Measurements from ENCODE around the gene STARD4. TPM values are rescaled to one million over a fixed set of nuclear protein-coding genes. Genes with fewer than 3 reads are reported as not detected.

STARD4 gene
- total RNA-seq, 4 donors from 2014 or later, result 4.2 to 8.6 (median 6.8) TPM

DNA sequence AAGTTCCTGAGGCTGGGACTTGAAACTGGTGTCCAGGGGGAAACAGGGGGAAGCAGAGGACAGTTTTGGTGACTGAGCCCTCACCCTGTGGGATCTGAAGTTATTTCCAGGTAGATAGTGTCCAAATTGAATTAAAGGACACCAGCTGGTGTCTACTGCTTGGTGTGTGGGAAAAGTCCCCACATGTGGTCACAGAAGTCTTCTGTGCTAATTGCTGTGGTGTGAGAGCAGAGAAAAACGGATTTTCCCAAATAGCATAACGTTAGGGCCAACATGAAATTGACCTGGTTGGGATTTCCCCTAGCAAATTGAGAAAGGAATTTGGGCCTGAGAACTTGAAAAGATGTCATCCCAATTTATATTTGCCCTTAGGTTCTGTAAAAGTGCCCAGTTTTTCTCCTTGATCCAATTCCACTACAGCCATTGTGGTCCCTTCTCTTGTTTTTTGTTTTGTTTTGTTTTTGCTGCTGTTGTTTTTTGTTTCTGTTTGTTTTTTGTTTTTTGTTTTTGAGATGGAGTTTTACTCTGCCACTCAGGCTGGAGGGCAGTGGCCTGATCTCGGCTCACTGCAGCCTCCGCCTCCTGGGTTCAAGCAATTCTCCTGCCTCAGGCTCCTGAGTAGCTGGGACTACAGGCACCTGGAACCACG lies 5.6 kb upstream of the STARD4 start:
- DNase-seq (ENCODE audit: extremely low spot score), result no peak
- WGBS, result 97% methylated on average over 5 of the region's 5 CpGs
- no peaks in the 10 kb centered on the region for H3K36me3 ChIP-seq
- H3K4me1 ChIP-seq, result peaks cover 4 to 8% (median 6%) of the 10 kb centered on the region in 4 donors
- no peak overlapping the region for H3K4me3 ChIP-seq
- H3K9me3 ChIP-seq, result no peaks in the 10 kb centered on the region
- intact Hi-C loops (cut with DNase I), result no loop called here
- no peak for TF ChIP-seq EP300 (IDR thresholded peaks at IDR 0.05)
- TF ChIP-seq, protein P1, sequence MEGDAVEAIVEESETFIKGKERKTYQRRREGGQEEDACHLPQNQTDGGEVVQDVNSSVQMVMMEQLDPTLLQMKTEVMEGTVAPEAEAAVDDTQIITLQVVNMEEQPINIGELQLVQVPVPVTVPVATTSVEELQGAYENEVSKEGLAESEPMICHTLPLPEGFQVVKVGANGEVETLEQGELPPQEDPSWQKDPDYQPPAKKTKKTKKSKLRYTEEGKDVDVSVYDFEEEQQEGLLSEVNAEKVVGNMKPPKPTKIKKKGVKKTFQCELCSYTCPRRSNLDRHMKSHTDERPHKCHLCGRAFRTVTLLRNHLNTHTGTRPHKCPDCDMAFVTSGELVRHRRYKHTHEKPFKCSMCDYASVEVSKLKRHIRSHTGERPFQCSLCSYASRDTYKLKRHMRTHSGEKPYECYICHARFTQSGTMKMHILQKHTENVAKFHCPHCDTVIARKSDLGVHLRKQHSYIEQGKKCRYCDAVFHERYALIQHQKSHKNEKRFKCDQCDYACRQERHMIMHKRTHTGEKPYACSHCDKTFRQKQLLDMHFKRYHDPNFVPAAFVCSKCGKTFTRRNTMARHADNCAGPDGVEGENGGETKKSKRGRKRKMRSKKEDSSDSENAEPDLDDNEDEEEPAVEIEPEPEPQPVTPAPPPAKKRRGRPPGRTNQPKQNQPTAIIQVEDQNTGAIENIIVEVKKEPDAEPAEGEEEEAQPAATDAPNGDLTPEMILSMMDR (IDR thresholded peaks at IDR 0.05), result no peak
- no peak for TF ChIP-seq POLR2AphosphoS5 (IDR thresholded peaks at IDR 0.05)
- TF ChIP-seq POLR2A (IDR thresholded peaks at IDR 0.05; ENCODE audit: low read depth), result no peak
- H3K27me3 ChIP-seq, result peaks cover 0 to 5% (median 0%) of the 10 kb centered on the region in 4 donors
- H3K27ac ChIP-seq (replicated peaks in 1 of 4), result no peak overlapping the region

DNA sequence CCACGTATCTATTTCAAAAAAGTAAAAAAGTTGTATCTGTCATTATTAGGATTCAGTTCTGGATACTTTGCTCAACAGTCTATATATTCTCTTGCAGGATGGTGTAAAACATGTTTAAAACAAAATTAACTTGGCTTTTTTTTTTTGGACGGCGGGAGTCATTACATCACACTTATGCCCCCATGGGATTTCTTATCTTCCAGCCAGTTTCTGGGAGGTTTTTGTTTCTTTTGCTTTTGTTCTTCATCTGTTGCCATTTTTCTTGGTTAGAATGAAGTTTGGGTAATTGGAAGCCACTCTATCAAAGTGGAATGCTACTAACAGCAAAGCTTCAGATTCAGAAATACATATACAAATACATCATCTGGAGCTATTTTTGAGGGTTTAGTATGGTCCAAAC lies 1.8 kb upstream of the STARD4 start:
- Histone ChIP-seq H3K27ac (replicated peaks in 1 of 4) (no peak overlapping the region), H3K27me3 (no peaks in the 10 kb centered on the region), H3K4me1 (peaks cover 10 to 30% (median 21%) of the 10 kb centered on the region in 4 donors), H3K9me3 (no peaks in the 10 kb centered on the region), H3K36me3 (no peaks in the 10 kb centered on the region), H3K4me3 (no peak overlapping the region)
- DNase-seq (ENCODE audit: extremely low spot score), result no peak
- TF ChIP-seq EP300 (IDR thresholded peaks at IDR 0.05) (no peak), POLR2AphosphoS5 (IDR thresholded peaks at IDR 0.05) (no peak), POLR2A (IDR thresholded peaks at IDR 0.05; ENCODE audit: low read depth) (no peak)
- TF ChIP-seq, protein P1 (IDR thresholded peaks at IDR 0.05), result no peak
- 82% methylated on average over 3 of the region's 3 CpGs for WGBS
- intact Hi-C loops (cut with DNase I), result no loop called here

DNA sequence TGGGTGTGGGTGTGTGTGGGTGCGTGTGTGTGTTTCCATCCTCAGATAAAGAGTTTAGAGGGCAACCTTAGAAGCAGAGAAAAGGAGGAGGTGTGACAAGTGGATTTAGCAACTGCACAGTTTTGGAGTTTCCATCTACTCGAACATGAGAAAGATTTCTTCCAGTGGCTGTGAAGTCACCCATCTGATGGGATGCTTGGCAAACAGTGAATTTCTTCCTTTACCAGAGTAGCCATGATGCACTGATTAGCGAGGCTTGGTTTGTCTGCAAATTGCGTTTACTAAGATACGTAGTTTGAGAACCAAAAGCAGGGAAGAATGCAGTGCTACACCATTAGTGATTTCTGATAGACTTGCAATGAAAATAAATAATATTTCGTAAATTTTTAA lies 791 bp upstream of the STARD4 start:
- WGBS, result 19% methylated on average over 6 of the region's 6 CpGs
- H3K4me1 ChIP-seq, result peaks cover 10 to 31% (median 21%) of the 10 kb centered on the region in 4 donors
- no peaks in the 10 kb centered on the region for H3K36me3 ChIP-seq
- H3K9me3 ChIP-seq, result no peaks in the 10 kb centered on the region
- H3K4me3 ChIP-seq, result peak overlapping the region; percentile 67 to 89 (median 81)
- TF ChIP-seq EP300 (IDR thresholded peaks at IDR 0.05), result no peak
- intact Hi-C loops (cut with DNase I), result no loop called here
- H3K27ac ChIP-seq (replicated peaks in 1 of 4), result peak overlapping the region; percentile 82 to 87 (median 84)
- no peaks in the 10 kb centered on the region for H3K27me3 ChIP-seq
- DNase-seq (ENCODE audit: extremely low spot score), result no peak

DNA sequence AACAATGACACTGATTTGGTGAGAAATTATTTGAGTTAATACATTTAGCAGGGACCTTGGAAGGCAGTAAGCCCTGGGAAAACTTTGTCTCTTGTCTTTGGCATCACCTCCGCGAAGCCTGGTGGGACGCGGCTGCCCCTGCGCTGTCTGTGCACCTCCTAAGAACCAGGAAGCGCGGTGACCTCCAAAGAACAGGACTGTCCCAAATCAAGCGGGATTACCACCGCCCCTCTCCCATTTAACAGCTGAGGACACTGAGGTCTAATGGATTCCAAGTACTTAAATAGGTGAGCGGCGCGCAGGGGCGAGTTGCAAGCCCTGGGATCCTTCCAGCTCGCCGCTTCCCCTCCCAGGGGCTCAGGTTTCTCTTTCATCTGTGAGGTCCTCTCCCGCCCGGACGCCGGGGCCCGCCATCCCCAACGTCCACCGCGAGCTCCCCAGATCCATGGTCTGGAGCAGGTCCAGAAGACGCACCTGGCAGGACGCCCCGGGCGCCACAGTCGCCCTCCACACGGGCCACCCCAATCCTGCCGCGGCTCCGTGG lies 432 bp downstream of the STARD4 start:
- intact Hi-C loops (cut with DNase I), result no loop called here
- Histone ChIP-seq H3K4me3 (peak overlapping the region; percentile 67 to 89 (median 81)), H3K9me3 (no peaks in the 10 kb centered on the region), H3K36me3 (no peaks in the 10 kb centered on the region), H3K27ac (replicated peaks in 1 of 4) (peak overlapping the region; percentile 82 to 87 (median 84)), H3K4me1 (peaks cover 10 to 31% (median 21%) of the 10 kb centered on the region in 4 donors), H3K27me3 (no peaks in the 10 kb centered on the region)
- TF ChIP-seq, protein P1 (IDR thresholded peaks at IDR 0.05), result no peak
- TF ChIP-seq POLR2A (IDR thresholded peaks at IDR 0.05; ENCODE audit: low read depth) (no peak), EP300 (IDR thresholded peaks at IDR 0.05) (no peak), POLR2AphosphoS5 (IDR thresholded peaks at IDR 0.05) (no peak)
- 0% methylated on average over 5 of the region's 32 CpGs for WGBS
- DNase-seq (ENCODE audit: extremely low spot score), result peak; percentile 92

DNA sequence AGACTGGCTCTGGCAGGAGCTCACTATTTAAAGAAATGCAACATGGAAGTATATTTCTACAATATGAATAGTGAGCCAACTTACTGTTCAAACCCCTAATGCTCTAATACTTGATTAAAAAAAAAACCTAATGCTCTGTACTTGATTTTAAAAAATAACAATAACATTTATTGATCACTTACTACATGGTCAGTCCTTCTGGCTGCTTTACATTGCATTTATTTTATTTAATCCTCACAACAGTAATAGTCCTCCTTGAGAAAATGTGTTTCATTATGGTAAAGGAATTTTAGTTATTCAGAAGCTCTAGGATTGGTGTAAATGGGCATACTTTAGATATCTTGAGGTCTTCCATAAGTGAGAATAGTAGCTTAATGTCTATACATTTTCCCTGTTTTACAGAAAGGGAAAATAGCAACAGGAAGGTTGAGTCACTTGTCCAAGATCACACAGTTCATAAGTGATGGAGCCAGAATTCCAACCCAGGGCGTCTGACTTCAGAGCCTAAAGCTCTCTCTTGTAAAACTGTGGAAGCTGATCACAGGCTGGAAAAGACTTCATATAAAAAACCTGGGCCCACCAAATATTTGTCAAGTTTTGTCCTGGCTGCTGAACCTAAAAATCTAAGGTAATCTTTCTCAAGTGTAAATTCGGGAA lies 1.0 kb downstream of the STARD4 start:
- Histone ChIP-seq H3K9me3 (no peaks in the 10 kb centered on the region), H3K4me1 (peaks cover 10 to 31% (median 21%) of the 10 kb centered on the region in 4 donors), H3K27me3 (no peaks in the 10 kb centered on the region), H3K4me3 (peak overlapping the region; percentile 67 to 89 (median 81)), H3K27ac (replicated peaks in 1 of 4) (peak overlapping the region; percentile 82 to 87 (median 84)), H3K36me3 (no peaks in the 10 kb centered on the region)
- WGBS, result 12% methylated on average over 2 of the region's 2 CpGs
- no peak for DNase-seq (ENCODE audit: extremely low spot score)
- TF ChIP-seq, protein P1 (IDR thresholded peaks at IDR 0.05), result no peak
- TF ChIP-seq POLR2A (IDR thresholded peaks at IDR 0.05; ENCODE audit: low read depth), result no peak
- TF ChIP-seq POLR2AphosphoS5 (IDR thresholded peaks at IDR 0.05), result no peak
- no peak for TF ChIP-seq EP300 (IDR thresholded peaks at IDR 0.05)
- intact Hi-C loops (cut with DNase I), result no loop called here
